Measurements from ENCODE around the gene KYAT1. TPM values are rescaled to one million over a fixed set of nuclear protein-coding genes. Genes with fewer than 3 reads are reported as not detected.

The KYAT1 gene
- total and polyA plus RNA-seq, 2 of the 13 experiments (the other 11 are each of a cell fraction or from before 2014, with no cell fraction given), result 9.2 to 46.5 TPM

GRCh38 chr9:128919402-128920089 lies 37.8 kb upstream of the KYAT1 start (continued):
- TF ChIP-seq ONECUT2 (CRISPR knock-in tag; IDR thresholded peaks at IDR 0.05), result no peak
- peak; percentile 73; the same call in 1 of the 2 replicates for TF ChIP-seq HDAC2 (CRISPR knock-in tag; IDR thresholded peaks at IDR 0.05)
- TF ChIP-seq GABPB1 (CRISPR knock-in tag; IDR thresholded peaks at IDR 0.05), result no peak
- TF ChIP-seq, protein P1, sequence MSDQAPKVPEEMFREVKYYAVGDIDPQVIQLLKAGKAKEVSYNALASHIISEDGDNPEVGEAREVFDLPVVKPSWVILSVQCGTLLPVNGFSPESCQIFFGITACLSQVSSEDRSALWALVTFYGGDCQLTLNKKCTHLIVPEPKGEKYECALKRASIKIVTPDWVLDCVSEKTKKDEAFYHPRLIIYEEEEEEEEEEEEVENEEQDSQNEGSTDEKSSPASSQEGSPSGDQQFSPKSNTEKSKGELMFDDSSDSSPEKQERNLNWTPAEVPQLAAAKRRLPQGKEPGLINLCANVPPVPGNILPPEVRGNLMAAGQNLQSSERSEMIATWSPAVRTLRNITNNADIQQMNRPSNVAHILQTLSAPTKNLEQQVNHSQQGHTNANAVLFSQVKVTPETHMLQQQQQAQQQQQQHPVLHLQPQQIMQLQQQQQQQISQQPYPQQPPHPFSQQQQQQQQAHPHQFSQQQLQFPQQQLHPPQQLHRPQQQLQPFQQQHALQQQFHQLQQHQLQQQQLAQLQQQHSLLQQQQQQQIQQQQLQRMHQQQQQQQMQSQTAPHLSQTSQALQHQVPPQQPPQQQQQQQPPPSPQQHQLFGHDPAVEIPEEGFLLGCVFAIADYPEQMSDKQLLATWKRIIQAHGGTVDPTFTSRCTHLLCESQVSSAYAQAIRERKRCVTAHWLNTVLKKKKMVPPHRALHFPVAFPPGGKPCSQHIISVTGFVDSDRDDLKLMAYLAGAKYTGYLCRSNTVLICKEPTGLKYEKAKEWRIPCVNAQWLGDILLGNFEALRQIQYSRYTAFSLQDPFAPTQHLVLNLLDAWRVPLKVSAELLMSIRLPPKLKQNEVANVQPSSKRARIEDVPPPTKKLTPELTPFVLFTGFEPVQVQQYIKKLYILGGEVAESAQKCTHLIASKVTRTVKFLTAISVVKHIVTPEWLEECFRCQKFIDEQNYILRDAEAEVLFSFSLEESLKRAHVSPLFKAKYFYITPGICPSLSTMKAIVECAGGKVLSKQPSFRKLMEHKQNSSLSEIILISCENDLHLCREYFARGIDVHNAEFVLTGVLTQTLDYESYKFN (CRISPR knock-in tag; conservative IDR thresholded peaks at IDR 0.05), result peak; percentile 59
- no peak for TF ChIP-seq ATF1 (CRISPR knock-in tag; IDR thresholded peaks at IDR 0.05)
- peak; percentile 49; the same call in 1 of the 2 replicates for TF ChIP-seq MTA1 (CRISPR knock-in tag; IDR thresholded peaks at IDR 0.05; ENCODE audit: borderline replicate concordance)
- TF ChIP-seq HMG20B (CRISPR knock-in tag; conservative IDR thresholded peaks at IDR 0.05), result no peak
- 0 out of 2 replicates have a peak, but pooled peaks have one; percentile 35 for TF ChIP-seq TSC22D2 (CRISPR knock-in tag; IDR thresholded peaks at IDR 0.05; ENCODE audit: borderline replicate concordance)
- TF ChIP-seq, protein P2, sequence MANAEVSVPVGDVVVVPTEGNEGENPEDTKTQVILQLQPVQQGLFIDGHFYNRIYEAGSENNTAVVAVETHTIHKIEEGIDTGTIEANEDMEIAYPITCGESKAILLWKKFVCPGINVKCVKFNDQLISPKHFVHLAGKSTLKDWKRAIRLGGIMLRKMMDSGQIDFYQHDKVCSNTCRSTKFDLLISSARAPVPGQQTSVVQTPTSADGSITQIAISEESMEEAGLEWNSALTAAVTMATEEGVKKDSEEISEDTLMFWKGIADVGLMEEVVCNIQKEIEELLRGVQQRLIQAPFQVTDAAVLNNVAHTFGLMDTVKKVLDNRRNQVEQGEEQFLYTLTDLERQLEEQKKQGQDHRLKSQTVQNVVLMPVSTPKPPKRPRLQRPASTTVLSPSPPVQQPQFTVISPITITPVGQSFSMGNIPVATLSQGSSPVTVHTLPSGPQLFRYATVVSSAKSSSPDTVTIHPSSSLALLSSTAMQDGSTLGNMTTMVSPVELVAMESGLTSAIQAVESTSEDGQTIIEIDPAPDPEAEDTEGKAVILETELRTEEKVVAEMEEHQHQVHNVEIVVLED (CRISPR knock-in tag; IDR thresholded peaks at IDR 0.05; ENCODE audit: borderline replicate concordance), result no peak
- TF ChIP-seq ZFX (CRISPR knock-in tag; IDR thresholded peaks at IDR 0.05; ENCODE audit: low read depth), result peak; percentile 65
- no peak for TF ChIP-seq THAP8 (CRISPR knock-in tag; IDR thresholded peaks at IDR 0.05; ENCODE audit: borderline replicate concordance)
- TF ChIP-seq ZNF780A (CRISPR knock-in tag; IDR thresholded peaks at IDR 0.05), result no peak
- TF ChIP-seq, protein P3, sequence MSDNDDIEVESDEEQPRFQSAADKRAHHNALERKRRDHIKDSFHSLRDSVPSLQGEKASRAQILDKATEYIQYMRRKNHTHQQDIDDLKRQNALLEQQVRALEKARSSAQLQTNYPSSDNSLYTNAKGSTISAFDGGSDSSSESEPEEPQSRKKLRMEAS (IDR thresholded peaks at IDR 0.05), result peak; percentile 34; the same call in 1 of the 2 replicates
- TF ChIP-seq SKIL (CRISPR knock-in tag; IDR thresholded peaks at IDR 0.05; ENCODE audit: borderline replicate concordance), result no peak
- no peak for TF ChIP-seq TBP (CRISPR knock-in tag; IDR thresholded peaks at IDR 0.05)
- peak; percentile 30; the same call in 1 of the 2 replicates for TF ChIP-seq ZNF710 (CRISPR knock-in tag; IDR thresholded peaks at IDR 0.05; ENCODE audit: borderline replicate concordance)
- no peak for TF ChIP-seq ZNF776 (CRISPR knock-in tag; IDR thresholded peaks at IDR 0.05)
- peak; percentile 58; the same call in 1 of the 2 replicates for TF ChIP-seq RXRB (CRISPR knock-in tag; IDR thresholded peaks at IDR 0.05; ENCODE audit: borderline replicate concordance)
